Effector memory CD8-positive, alpha-beta T cell (primary cell): Measurements from ENCODE around the gene FGF12.

ENCODE experiments used
- ATAC-seq: fragments of 150-1000 bp; cut with Tn5 transposase; replicated peaks from 2 replicates; pipeline ENCODE4 v1.10.0; 2021; ENCODE audit warnings: mild to moderate bottlenecking, moderate library complexity
- DNase-seq, 3 experiments: peaks; one replicate each; pipeline ENCODE4 v3.0.0; 2021
- H3K27ac Mint-ChIP-seq, 2 donors: one replicate each; pipeline ENCODE4 v1.8.0; 2022; ENCODE audit warnings: mild to moderate bottlenecking in 2 of 2, mixed read lengths in 2 of 2, moderate library complexity in 2 of 2
- H3K27me3 Mint-ChIP-seq, 2 donors: one replicate each; pipeline ENCODE4 v1.8.0; 2022; ENCODE audit warnings: mixed read lengths in 2 of 2
- H3K36me3 Mint-ChIP-seq: one replicate; pipeline ENCODE4 v1.8.0; 2022; ENCODE audit warnings: mild to moderate bottlenecking, moderate library complexity, mixed read lengths; ENCODE audit not compliant: insufficient read depth
- H3K4me1 Mint-ChIP-seq, 2 donors: one replicate each; pipeline ENCODE4 v1.8.0; 2022; ENCODE audit warnings: low read depth in 2 of 2, mixed read lengths in 2 of 2
- H3K4me3 Mint-ChIP-seq, 2 donors: one replicate each; pipeline ENCODE4 v1.8.0; 2022; ENCODE audit warnings: mild to moderate bottlenecking in 2 of 2, mixed read lengths in 2 of 2, moderate library complexity in 2 of 2
- H3K9me3 Mint-ChIP-seq, 2 donors: one replicate each; pipeline ENCODE4 v1.8.0; 2022; ENCODE audit warnings: mixed read lengths in 2 of 2

Gene FGF12

DNA sequence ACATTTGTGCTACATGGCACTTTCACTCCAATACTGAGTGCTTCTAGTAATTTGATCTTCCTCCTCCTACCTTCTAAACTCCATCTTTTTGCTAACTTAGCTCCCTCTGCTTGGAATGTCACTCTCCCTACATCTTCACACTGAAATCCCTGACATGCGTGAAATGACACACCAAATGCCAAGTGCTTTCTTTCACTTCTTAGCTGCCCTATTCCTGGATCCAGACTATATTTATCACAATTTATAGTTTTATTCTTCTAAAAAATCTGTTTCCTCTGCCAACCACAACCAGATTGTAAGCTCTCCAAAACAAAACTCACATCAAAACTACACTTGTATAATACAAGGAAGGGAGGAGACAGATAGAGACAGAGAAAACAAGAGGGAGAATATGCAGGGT is 387.3 kb downstream of the FGF12 start:
- Mint-ChIP-seq H3K27ac (no peak overlapping the region), H3K4me3 (no peak overlapping the region), H3K4me1 (no peaks in the 10 kb centered on the region), H3K36me3 (peaks cover 2% of the 10 kb centered on the region), H3K27me3 (no peaks in the 10 kb centered on the region), H3K9me3 (peaks cover 0 to 7% of the 10 kb centered on the region in 2 donors)
- ATAC-seq (no peak), DNase-seq (no peak)

GRCh38 chr3:192339214-192339613 is 388.1 kb downstream of the FGF12 start:
- no peak for ATAC-seq
- Mint-ChIP-seq H3K9me3 (peaks cover 0 to 7% of the 10 kb centered on the region in 2 donors), H3K27me3 (no peaks in the 10 kb centered on the region), H3K4me3 (no peak overlapping the region), H3K4me1 (no peaks in the 10 kb centered on the region), H3K36me3 (peaks cover 2% of the 10 kb centered on the region), H3K27ac (no peak overlapping the region)
- no peak for DNase-seq

DNA sequence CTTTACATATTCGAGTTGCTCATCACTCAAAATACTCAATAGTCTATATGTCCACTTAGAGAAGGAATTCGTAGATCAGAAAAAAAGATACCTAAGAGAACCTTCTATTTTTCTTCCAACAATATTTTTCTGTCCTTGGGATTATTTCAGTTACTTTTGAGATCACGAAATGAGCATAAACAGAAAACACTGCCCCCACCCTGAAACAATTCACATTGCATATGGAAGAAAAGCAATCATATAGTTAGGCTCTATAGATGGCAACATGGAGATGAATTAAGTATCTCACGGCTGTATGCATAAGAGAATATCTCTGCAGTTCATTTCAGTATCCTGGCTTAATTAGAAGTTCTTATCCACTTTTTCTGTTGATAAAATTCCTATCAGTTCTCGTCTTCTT is 391.1 kb downstream of the FGF12 start:
- ATAC-seq (no peak), DNase-seq (no peak)
- Mint-ChIP-seq H3K27me3 (no peaks in the 10 kb centered on the region), H3K27ac (no peak overlapping the region), H3K36me3 (peaks cover 2% of the 10 kb centered on the region), H3K9me3 (peaks cover 0 to 7% of the 10 kb centered on the region in 2 donors), H3K4me1 (no peaks in the 10 kb centered on the region), H3K4me3 (no peak overlapping the region)

GRCh38 chr3:192332386-192333291 is 394.7 kb downstream of the FGF12 start:
- H3K4me3 Mint-ChIP-seq, result peak overlapping the region; percentile 11 to 65
- no peak for ATAC-seq

GRCh38 chr3:192331749-192332385 is 395.5 kb downstream of the FGF12 start:
- ATAC-seq (no peak), DNase-seq (no peak)
- peak overlapping the region in 1 of 2 donors; percentile 29 for H3K27ac Mint-ChIP-seq
- peak overlapping the region; percentile 38 to 46 for H3K4me3 Mint-ChIP-seq
- H3K27me3 Mint-ChIP-seq, result no peaks in the 10 kb centered on the region
- peaks cover 0 to 2% of the 10 kb centered on the region in 2 donors for H3K9me3 Mint-ChIP-seq
- no peaks in the 10 kb centered on the region for H3K36me3 Mint-ChIP-seq
- H3K4me1 Mint-ChIP-seq, result no peaks in the 10 kb centered on the region

More at GRCh38 chr3:192332386-192333291, 394.7 kb downstream of the FGF12 start:
- DNase-seq, result no peak
- H3K4me1 Mint-ChIP-seq, result no peaks in the 10 kb centered on the region
- peaks cover 0 to 4% of the 10 kb centered on the region in 2 donors for H3K9me3 Mint-ChIP-seq
- no peaks in the 10 kb centered on the region for H3K27me3 Mint-ChIP-seq
- no peaks in the 10 kb centered on the region for H3K36me3 Mint-ChIP-seq
- H3K27ac Mint-ChIP-seq, result no peak overlapping the region

- H3K27ac Mint-ChIP-seq, result no peak overlapping the region
- ATAC-seq, result no peak
- no peaks in the 10 kb centered on the region for H3K36me3 Mint-ChIP-seq
Observed at GRCh38 chr3:192326656-192327055, 400.7 kb downstream of the FGF12 start.

GRCh38 chr3:192317564-192317963 is 409.8 kb downstream of the FGF12 start:
- H3K9me3 Mint-ChIP-seq, result peaks cover 16 to 19% of the 10 kb centered on the region in 2 donors
- ATAC-seq (no peak), DNase-seq (no peak)
- no peak overlapping the region for H3K4me3 Mint-ChIP-seq
- no peaks in the 10 kb centered on the region for H3K36me3 Mint-ChIP-seq
- H3K4me1 Mint-ChIP-seq, result no peaks in the 10 kb centered on the region
- no peaks in the 10 kb centered on the region for H3K27me3 Mint-ChIP-seq
- H3K27ac Mint-ChIP-seq, result no peak overlapping the region

More at GRCh38 chr3:192326656-192327055, 400.7 kb downstream of the FGF12 start:
- Mint-ChIP-seq H3K4me3 (no peak overlapping the region), H3K27me3 (no peaks in the 10 kb centered on the region), H3K9me3 (peaks cover 0 to 6% of the 10 kb centered on the region in 2 donors), H3K4me1 (no peaks in the 10 kb centered on the region)
- DNase-seq, result no peak

DNA sequence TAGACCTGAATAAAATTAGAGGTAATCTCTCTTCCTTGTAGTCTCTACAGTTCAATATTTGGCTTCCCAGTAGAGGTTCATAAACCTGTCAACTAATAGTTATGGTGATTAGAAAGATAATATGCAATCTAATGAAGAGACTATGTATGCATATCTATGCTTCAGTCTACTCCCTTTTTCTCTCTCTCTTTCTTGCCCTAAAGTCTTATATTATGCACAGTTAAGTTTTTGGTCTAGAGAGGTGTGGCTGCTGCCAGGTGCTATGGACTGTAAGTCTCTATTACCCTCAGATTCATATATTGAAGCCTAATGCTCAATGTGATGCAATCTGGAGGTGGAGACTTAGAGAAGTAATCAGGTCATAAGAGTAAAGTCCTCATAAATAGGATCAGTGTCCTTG is 413.7 kb downstream of the FGF12 start:
- Mint-ChIP-seq H3K9me3 (peaks cover 19 to 24% of the 10 kb centered on the region in 2 donors), H3K36me3 (no peaks in the 10 kb centered on the region), H3K27ac (no peak overlapping the region), H3K4me1 (no peaks in the 10 kb centered on the region), H3K4me3 (no peak overlapping the region), H3K27me3 (no peaks in the 10 kb centered on the region)
- no peak for ATAC-seq
- DNase-seq, result no peak

GRCh38 chr3:192307631-192308030 is 419.7 kb downstream of the FGF12 start:
- Mint-ChIP-seq H3K9me3 (peaks cover 4 to 9% of the 10 kb centered on the region in 2 donors), H3K36me3 (no peaks in the 10 kb centered on the region), H3K4me3 (no peak overlapping the region), H3K27ac (no peak overlapping the region), H3K4me1 (no peaks in the 10 kb centered on the region), H3K27me3 (no peaks in the 10 kb centered on the region)
- no peak for DNase-seq
- no peak for ATAC-seq

DNA sequence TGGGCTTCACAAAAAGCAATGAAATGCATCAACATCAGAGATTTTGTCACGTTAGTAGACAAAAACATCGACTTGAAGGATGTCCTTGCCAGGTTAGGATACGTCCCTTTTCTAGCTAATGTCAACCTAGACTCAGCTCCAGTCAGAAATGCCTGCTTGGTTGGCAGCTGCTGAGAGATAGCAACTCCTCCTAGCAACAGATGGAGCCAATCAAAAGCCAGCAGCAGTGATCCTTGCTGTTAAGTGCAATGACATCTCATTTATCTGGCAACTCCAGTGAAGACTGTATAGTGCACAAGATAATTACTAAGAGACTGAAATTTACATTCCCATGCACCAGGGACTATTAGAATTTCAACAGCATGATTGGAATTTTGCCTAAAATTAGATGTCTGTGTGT is 424.1 kb downstream of the FGF12 start:
- H3K4me1 Mint-ChIP-seq, result no peaks in the 10 kb centered on the region
- no peak overlapping the region for H3K4me3 Mint-ChIP-seq
- ATAC-seq (no peak), DNase-seq (no peak)
- H3K9me3 Mint-ChIP-seq, result peaks cover 8 to 22% of the 10 kb centered on the region in 2 donors
- H3K27ac Mint-ChIP-seq, result no peak overlapping the region
- no peaks in the 10 kb centered on the region for H3K27me3 Mint-ChIP-seq
- no peaks in the 10 kb centered on the region for H3K36me3 Mint-ChIP-seq

DNA sequence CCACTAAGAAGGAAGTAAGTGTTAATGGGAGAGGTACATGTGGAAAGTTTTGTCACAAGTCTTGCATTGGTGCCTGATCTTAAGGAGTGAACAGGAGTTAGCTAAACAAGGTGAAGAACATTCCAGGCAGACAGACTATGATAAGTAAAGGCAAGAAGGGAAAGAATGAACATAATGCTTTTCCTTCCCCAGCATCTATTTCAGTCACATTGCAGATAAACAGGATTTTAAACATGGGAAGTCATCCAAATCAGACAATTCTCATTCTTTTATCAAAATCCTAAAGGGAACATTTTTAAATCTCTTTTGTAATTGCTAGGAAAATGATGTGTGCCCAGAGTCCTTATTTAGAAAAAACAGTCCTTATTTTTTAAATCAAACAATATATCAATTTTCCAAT is 424.6 kb downstream of the FGF12 start:
- Mint-ChIP-seq H3K36me3 (no peaks in the 10 kb centered on the region), H3K27ac (no peak overlapping the region), H3K27me3 (no peaks in the 10 kb centered on the region), H3K9me3 (peaks cover 6 to 22% of the 10 kb centered on the region in 2 donors), H3K4me3 (no peak overlapping the region), H3K4me1 (no peaks in the 10 kb centered on the region)
- DNase-seq (no peak), ATAC-seq (no peak)

DNA sequence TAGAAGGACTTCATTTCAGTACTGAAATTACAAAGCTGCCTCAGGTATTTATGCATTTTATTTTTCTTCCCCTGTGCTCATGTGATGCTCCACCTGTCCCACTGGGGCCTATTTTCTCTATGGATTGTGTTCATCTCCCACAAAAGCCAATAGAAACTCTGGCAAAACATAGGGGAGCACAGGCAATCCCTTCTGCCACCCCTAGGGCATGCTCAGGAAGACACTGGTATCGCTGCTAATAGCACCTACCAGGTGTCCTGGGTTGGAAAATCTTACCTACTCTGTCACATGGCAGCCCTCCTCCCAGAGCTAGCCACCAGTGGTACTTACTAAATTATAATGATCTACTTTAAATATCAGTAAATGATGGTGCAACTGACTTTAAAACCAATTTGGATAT is 427.4 kb downstream of the FGF12 start:
- Mint-ChIP-seq H3K27ac (no peak overlapping the region), H3K4me3 (no peak overlapping the region), H3K4me1 (no peaks in the 10 kb centered on the region), H3K36me3 (no peaks in the 10 kb centered on the region), H3K9me3 (peaks cover 4 to 22% of the 10 kb centered on the region in 2 donors), H3K27me3 (no peaks in the 10 kb centered on the region)
- no peak for DNase-seq
- ATAC-seq, result no peak

DNA sequence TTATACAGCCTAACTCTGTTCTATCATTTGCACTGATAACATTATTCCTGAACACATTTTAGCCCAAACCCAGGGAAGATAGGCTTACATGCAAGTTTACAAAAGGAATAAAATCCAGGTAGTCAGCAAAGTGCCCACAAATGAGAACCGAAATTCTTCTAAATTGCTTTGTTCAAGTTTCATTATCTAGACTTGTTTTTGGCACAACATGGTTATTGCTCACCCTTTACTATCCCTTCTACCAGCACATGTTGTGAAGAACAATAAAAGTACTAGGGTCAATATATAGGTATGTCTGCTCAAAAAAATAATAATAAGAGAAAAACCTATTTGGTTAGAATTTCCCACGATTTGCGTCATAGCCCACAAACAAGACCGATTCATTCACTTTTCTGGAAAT is 430.5 kb downstream of the FGF12 start:
- Mint-ChIP-seq H3K9me3 (peaks cover 0 to 20% of the 10 kb centered on the region in 2 donors), H3K4me1 (no peaks in the 10 kb centered on the region), H3K27ac (no peak overlapping the region), H3K4me3 (no peak overlapping the region), H3K27me3 (no peaks in the 10 kb centered on the region), H3K36me3 (no peaks in the 10 kb centered on the region)
- DNase-seq, result no peak
- ATAC-seq, result no peak
